HCT116 (cell line): ENCODE results near the gene HRG. TPM values are rescaled to one million over a fixed set of nuclear protein-coding genes. Genes with fewer than 3 reads are reported as not detected.

ENCODE experiments used
- ATAC-seq: fragments of 200-7000 bp; cut with Tn5 transposase; 2 replicates; pipeline ENCODE4 v1.9.1; 2020; ENCODE audit warnings: mild to moderate bottlenecking, moderate library complexity
- BruUV-seq: library from RNA; stranded (reverse); fragments of 400-500 nt; replicated peaks from 2 replicates; lab custom pipeline; 2021; lab: Mats Ljungman, UMichigan
- CTCF ChIA-PET: fragments of 300-600 bp; sonication (Branson Sonifier 250); formaldehyde crosslinking; loops from one replicate; lab custom pipeline; 2021; ENCODE audit warnings: antibody characterized with exemption; lab: Charles Lee
- POLR2A ChIA-PET: fragments of 300-600, 350-600 bp; sonication (Branson Sonifier 250); formaldehyde crosslinking; loops from one replicate; lab custom pipeline; 2021; ENCODE audit warnings: antibody characterized with exemption; lab: Charles Lee
- RAD21 ChIA-PET, 2 experiments: fragments of 300-600 bp; sonication (Branson Sonifier 250); formaldehyde crosslinking; loops; one replicate each; lab custom pipeline; 2023; ENCODE audit warnings: low total read pairs in 2 of 2; ENCODE audit not compliant: uncharacterized antibody in 2 of 2, unreplicated experiment in 2 of 2, low non-redundant PET in 1 of 2; lab: Charles Lee
- DNase-seq: peaks from one replicate; pipeline ENCODE4 v3.0.0-alpha.2; 2010; ENCODE audit warnings: low read depth, low spot score
- H2AFZ ChIP-seq: fragments of 200-600 bp; shearing (Covaris generic), sonication (generic); 2 replicates; pipeline ENCODE4 v1.6.1; 2017; ENCODE audit warnings: low read depth, mixed run types, mixed read lengths, antibody characterized with exemption, low read length; ENCODE audit not compliant: poor library complexity, severe bottlenecking
- H3K27ac ChIP-seq: 2 replicates; pipeline ENCODE4 v1.5.1; 2012; ENCODE audit warnings: low read depth, low read length
- H3K27me3 ChIP-seq: fragments of 200-600 bp; sonication (generic); 2 replicates; pipeline ENCODE4 v1.6.1; 2016; ENCODE audit warnings: mixed run types, low read length, mixed read lengths; ENCODE audit not compliant: insufficient read depth
- H3K36me3 ChIP-seq, 2 experiments: fragments of 200-500 bp in 1 of 2; fragments of 200-600 bp in 1 of 2; sonication (Bioruptor generic) in 1 of 2; sonication (generic) in 1 of 2; 2 replicates each; pipeline versions ENCODE4 v1.5.1 to v1.6.1; 2014 to 2016; ENCODE audit warnings: low read length in 2 of 2, inconsistent platforms in 1 of 2, mixed read lengths in 1 of 2, mixed run types in 1 of 2; ENCODE audit not compliant: insufficient read depth in 2 of 2, control insufficient read depth in 1 of 2
- H3K4me1 ChIP-seq, 2 experiments: fragments of 200-600 bp in 1 of 2; sonication (generic) in 1 of 2; 2 replicates each; pipeline versions ENCODE4 v1.5.1 to v1.6.1; 2012 to 2017; ENCODE audit warnings: low read length in 2 of 2, inconsistent platforms in 1 of 2, mild to moderate bottlenecking in 1 of 2, mixed read lengths in 1 of 2, mixed run types in 1 of 2, moderate library complexity in 1 of 2; ENCODE audit not compliant: insufficient read depth in 2 of 2, control insufficient read depth in 1 of 2
- H3K4me2 ChIP-seq: fragments of 200-600 bp; sonication (generic); 2 replicates; pipeline ENCODE4 v1.6.1; 2017; ENCODE audit warnings: mixed run types, low read length, mixed read lengths
- H3K4me3 ChIP-seq, 2 experiments: fragments of 200-600 bp in 1 of 2; sonication (generic) in 1 of 2; replicated peaks in 1 of 2; 2 replicates each; pipeline ENCODE4 v1.5.1; 2011 to 2016; ENCODE audit warnings: low read length in 2 of 2, control low read depth in 1 of 2, low read depth in 1 of 2, mild to moderate bottlenecking in 1 of 2, mixed read lengths in 1 of 2, mixed run types in 1 of 2
- H3K79me2 ChIP-seq: fragments of 200-600 bp; sonication (generic); 2 replicates; pipeline ENCODE4 v1.6.1; 2017; ENCODE audit warnings: mild to moderate bottlenecking, mixed run types, low read length, moderate library complexity, mixed read lengths; ENCODE audit not compliant: insufficient read depth
- H3K9ac ChIP-seq: fragments of 200-600 bp; sonication (generic); 2 replicates; pipeline ENCODE4 v1.6.1; 2016; ENCODE audit warnings: low read length, mixed read lengths
- H3K9me2 ChIP-seq: fragments of 200-600 bp; sonication (generic), shearing (Covaris generic); 2 replicates; pipeline ENCODE4 v1.6.1; 2017; ENCODE audit warnings: mixed run types, mild to moderate bottlenecking, moderate library complexity; ENCODE audit not compliant: insufficient read depth
- H3K9me3 ChIP-seq, 2 experiments: fragments of 200-500 bp in 1 of 2; fragments of 200-600 bp in 1 of 2; sonication (Bioruptor generic) in 1 of 2; sonication (generic) in 1 of 2; 2 replicates each; pipeline ENCODE4 v1.6.1; 2014 to 2017; ENCODE audit warnings: low read length in 2 of 2, mixed read lengths in 2 of 2, inconsistent platforms in 1 of 2, low read depth in 1 of 2, mild to moderate bottlenecking in 1 of 2, mixed run types in 1 of 2, moderate library complexity in 1 of 2; ENCODE audit not compliant: control insufficient read depth in 1 of 2, insufficient read depth in 1 of 2
- H4K20me1 ChIP-seq: fragments of 200-600 bp; sonication (generic), shearing (Covaris generic); 2 replicates; pipeline ENCODE4 v1.6.1; 2017; ENCODE audit warnings: mixed run types, mild to moderate bottlenecking, moderate library complexity; ENCODE audit not compliant: insufficient read depth
- CBX3 ChIP-seq: IDR thresholded peaks from 2 replicates; pipeline ENCODE4 v1.6.1; 2012; ENCODE audit warnings: low read depth
- EGR1 ChIP-seq: IDR thresholded peaks from 2 replicates; pipeline ENCODE4 v1.6.1; 2012; ENCODE audit warnings: low read depth
- EZH2phosphoT487 ChIP-seq: fragments of 200-600 bp; IDR thresholded peaks from 2 replicates; pipeline ENCODE4 v1.6.1; 2018; ENCODE audit warnings: antibody characterized with exemption, borderline replicate concordance
- RAD21 ChIP-seq: IDR thresholded peaks from 2 replicates; pipeline ENCODE4 v1.6.1; 2012; ENCODE audit warnings: low read depth, mild to moderate bottlenecking
- SIN3A ChIP-seq: IDR thresholded peaks from 2 replicates; pipeline ENCODE4 v1.6.1; 2012; ENCODE audit warnings: low read depth
- SP1 ChIP-seq: IDR thresholded peaks from 2 replicates; pipeline ENCODE4 v1.6.1; 2012; ENCODE audit warnings: low read depth
- SRF ChIP-seq: IDR thresholded peaks from 2 replicates; pipeline ENCODE4 v1.6.1; 2012; ENCODE audit warnings: low read depth
- YY1 ChIP-seq: IDR thresholded peaks from 2 replicates; pipeline ENCODE4 v1.6.1; 2011; ENCODE audit warnings: low read length, low read depth, moderate library complexity, mild to moderate bottlenecking; ENCODE audit not compliant: insufficient replicate concordance; ENCODE audit errors: extremely low read depth
- ZFX ChIP-seq: fragments of 450-650 bp; IDR thresholded peaks from 2 replicates; pipeline ENCODE4 v1.6.1; 2017
- ZNF274 ChIP-seq: fragments of 200-500 bp; sonication (Bioruptor generic); IDR thresholded peaks from 2 replicates; pipeline ENCODE4 v1.6.1; 2014; ENCODE audit warnings: mild to moderate bottlenecking, low read depth, low read length, inconsistent platforms
- intact Hi-C: fragments of 100-400 bp; cut with micrococcal nuclease; formaldehyde crosslinking; loops from 2 replicates; pipeline ENCODE4 v1.10.0; 2022
- total RNA-seq: library from RNA; stranded (reverse); gene quantifications from one replicate; pipeline ENCODE4 v1.2.1, GENCODE V29; 2021; ENCODE audit not compliant: unreplicated experiment
- TF ChIP-seq, protein P1 (sequence below), 3 experiments: fragments of 200-600 bp in 1 of 3; sonication (generic) in 1 of 3; IDR thresholded peaks in 2 of 3; conservative IDR thresholded peaks in 1 of 3; 2 replicates each; pipeline ENCODE4 v1.5.1; 2012 to 2017; ENCODE audit warnings: low read depth in 2 of 3, low read length in 2 of 3, antibody characterized with exemption in 1 of 3, borderline replicate concordance in 1 of 3, control low read depth in 1 of 3, mild to moderate bottlenecking in 1 of 3, mixed read lengths in 1 of 3, mixed run types in 1 of 3, moderate library complexity in 1 of 3; ENCODE audit not compliant: insufficient read depth in 1 of 3
- TF ChIP-seq, protein P2 (sequence below): IDR thresholded peaks from 2 replicates; pipeline ENCODE4 v1.6.1; 2011; ENCODE audit warnings: mild to moderate bottlenecking, low read length, moderate library complexity; ENCODE audit not compliant: insufficient replicate concordance; ENCODE audit errors: extremely low read depth
- TF ChIP-seq, protein P3 (sequence below): IDR thresholded peaks from 2 replicates; pipeline ENCODE4 v1.6.1; 2012
- TF ChIP-seq, protein P4 (sequence below): IDR thresholded peaks from 2 replicates; pipeline ENCODE4 v1.6.1; 2012

Gene HRG
- total RNA-seq, 1 experiment from 2014 or later = 0.42 TPM

DNA sequence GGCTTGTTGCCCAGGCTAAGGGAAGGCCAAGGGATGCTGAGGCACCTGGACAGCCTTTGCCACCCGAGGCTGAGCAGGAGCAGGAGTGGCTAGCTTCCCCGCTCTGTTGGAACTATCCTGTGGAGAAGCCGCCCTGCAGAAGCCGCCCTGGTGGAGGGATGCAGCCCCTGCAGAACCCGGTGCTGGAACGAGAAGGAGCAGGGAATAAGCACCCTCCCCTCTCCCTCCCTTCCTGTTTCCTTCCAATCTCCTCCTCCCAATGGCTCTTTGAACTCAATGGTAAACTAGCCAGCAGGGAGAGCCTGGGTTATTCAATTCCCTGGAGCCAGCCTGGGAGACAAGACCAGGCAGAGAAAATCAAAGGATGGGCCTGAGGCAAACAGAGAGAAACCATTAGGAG lies 11.8 kb upstream of the HRG start:
- no peaks in the 10 kb centered on the region for H3K27me3 ChIP-seq
- CTCF ChIA-PET = interaction anchor here (1.2 kb wide), 1 partner anchor 37 kb away, joined by 7 read pairs; no protein-coding TSS in a partner anchor
- H3K4me3 ChIP-seq = no peak overlapping the region
- RAD21 ChIA-PET = no interaction called here
- no peaks in the 10 kb centered on the region for H4K20me1 ChIP-seq
- TF ChIP-seq, protein P1, sequence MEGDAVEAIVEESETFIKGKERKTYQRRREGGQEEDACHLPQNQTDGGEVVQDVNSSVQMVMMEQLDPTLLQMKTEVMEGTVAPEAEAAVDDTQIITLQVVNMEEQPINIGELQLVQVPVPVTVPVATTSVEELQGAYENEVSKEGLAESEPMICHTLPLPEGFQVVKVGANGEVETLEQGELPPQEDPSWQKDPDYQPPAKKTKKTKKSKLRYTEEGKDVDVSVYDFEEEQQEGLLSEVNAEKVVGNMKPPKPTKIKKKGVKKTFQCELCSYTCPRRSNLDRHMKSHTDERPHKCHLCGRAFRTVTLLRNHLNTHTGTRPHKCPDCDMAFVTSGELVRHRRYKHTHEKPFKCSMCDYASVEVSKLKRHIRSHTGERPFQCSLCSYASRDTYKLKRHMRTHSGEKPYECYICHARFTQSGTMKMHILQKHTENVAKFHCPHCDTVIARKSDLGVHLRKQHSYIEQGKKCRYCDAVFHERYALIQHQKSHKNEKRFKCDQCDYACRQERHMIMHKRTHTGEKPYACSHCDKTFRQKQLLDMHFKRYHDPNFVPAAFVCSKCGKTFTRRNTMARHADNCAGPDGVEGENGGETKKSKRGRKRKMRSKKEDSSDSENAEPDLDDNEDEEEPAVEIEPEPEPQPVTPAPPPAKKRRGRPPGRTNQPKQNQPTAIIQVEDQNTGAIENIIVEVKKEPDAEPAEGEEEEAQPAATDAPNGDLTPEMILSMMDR (IDR thresholded peaks at IDR 0.05 in 2 of 3, conservative IDR thresholded peaks at IDR 0.05 in 1 of 3; ENCODE audit: borderline replicate concordance in 1 of 3, insufficient read depth in 1 of 3, low read depth in 2 of 3, low read length in 2 of 3) = peak in 2 of 3 experiments; percentile 45 to 49; a peak in 4 of 6 replicates
- TF ChIP-seq YY1 = no peak
- H3K36me3 ChIP-seq = no peaks in the 10 kb centered on the region
- BruUV-seq = no TSS peak
- POLR2A ChIA-PET = no interaction called here
- H3K9me3 ChIP-seq = no peaks in the 10 kb centered on the region
- peaks cover 0 to 7% of the 10 kb centered on the region in 2 experiments; a peak in 2 of 4 replicates for H3K4me1 ChIP-seq
- peak overlapping the region; percentile 16 for H2AFZ ChIP-seq
- ATAC-seq (peak; percentile 100), DNase-seq (peak; percentile 13)
- no peaks in the 10 kb centered on the region for H3K79me2 ChIP-seq
- 0 out of 2 replicates have a peak overlapping the region, but pooled peaks have one; percentile 23 for H3K4me2 ChIP-seq
- H3K9me2 ChIP-seq = no peaks in the 10 kb centered on the region
- intact Hi-C loops = no loop called here
- no peak overlapping the region for H3K27ac ChIP-seq
- no peak overlapping the region for H3K9ac ChIP-seq

DNA sequence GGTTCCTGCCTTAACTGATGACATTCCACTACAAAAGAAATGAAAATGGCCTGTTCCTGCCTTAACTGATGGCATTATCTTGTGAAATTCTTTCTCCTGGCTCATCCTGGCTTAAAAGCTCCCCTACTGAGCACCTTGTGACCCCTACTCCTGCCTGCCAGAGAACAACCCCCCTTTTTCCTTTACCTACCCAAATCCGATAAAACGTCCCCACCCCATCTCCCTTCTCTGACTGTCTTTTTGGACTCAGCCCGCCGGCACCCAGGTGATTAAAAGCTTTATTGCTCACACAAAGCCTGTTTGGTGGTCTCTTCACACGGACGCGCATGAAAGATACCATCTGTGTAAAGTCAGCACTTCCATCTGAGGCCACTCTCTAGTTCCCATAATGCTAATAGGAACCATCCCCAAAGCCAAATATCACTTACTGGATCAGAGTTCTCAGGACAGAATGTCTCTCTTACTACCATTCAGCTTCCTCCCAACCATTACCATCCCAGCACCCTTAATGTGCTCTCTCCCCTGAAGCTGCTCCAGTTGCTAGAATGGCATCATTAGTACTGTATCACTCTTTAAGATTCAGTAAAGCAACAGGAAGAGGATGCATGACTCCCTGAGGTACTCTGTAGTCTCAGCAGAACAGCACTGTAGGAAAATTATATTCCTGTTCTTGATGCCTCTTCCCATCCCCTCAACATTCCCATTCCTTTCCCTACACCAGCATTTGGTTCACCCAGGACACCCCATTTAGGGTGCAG lies 2.3 kb upstream of the HRG start:
- Histone ChIP-seq H3K79me2 (no peaks in the 10 kb centered on the region), H3K27me3 (no peaks in the 10 kb centered on the region), H3K9me3 (no peaks in the 10 kb centered on the region), H3K36me3 (no peaks in the 10 kb centered on the region), H3K4me1 (peaks cover 0 to 4% of the 10 kb centered on the region in 2 experiments; a peak in 1 of 4 replicates), H3K4me3 (no peak overlapping the region), H3K4me2 (no peak overlapping the region), H4K20me1 (no peaks in the 10 kb centered on the region), H3K9me2 (no peaks in the 10 kb centered on the region), H2AFZ (no peak overlapping the region), H3K9ac (no peak overlapping the region), H3K27ac (no peak overlapping the region)
- ChIA-PET CTCF (no interaction called here), RAD21 (no interaction called here), POLR2A (no interaction called here)
- intact Hi-C loops = no loop called here
- DNase-seq (no peak), ATAC-seq (no peak)
- TF ChIP-seq RAD21 (no peak), SRF (no peak), SP1 (no peak), EZH2phosphoT487 (no peak), SIN3A (no peak), EGR1 (no peak), ZFX (no peak), ZNF274 (no peak), CBX3 (no peak)
- TF ChIP-seq, protein P2, sequence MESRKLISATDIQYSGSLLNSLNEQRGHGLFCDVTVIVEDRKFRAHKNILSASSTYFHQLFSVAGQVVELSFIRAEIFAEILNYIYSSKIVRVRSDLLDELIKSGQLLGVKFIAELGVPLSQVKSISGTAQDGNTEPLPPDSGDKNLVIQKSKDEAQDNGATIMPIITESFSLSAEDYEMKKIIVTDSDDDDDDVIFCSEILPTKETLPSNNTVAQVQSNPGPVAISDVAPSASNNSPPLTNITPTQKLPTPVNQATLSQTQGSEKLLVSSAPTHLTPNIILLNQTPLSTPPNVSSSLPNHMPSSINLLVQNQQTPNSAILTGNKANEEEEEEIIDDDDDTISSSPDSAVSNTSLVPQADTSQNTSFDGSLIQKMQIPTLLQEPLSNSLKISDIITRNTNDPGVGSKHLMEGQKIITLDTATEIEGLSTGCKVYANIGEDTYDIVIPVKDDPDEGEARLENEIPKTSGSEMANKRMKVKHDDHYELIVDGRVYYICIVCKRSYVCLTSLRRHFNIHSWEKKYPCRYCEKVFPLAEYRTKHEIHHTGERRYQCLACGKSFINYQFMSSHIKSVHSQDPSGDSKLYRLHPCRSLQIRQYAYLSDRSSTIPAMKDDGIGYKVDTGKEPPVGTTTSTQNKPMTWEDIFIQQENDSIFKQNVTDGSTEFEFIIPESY = no peak
- TF ChIP-seq, protein P3, sequence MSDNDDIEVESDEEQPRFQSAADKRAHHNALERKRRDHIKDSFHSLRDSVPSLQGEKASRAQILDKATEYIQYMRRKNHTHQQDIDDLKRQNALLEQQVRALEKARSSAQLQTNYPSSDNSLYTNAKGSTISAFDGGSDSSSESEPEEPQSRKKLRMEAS = no peak
- TF ChIP-seq, protein P4, sequence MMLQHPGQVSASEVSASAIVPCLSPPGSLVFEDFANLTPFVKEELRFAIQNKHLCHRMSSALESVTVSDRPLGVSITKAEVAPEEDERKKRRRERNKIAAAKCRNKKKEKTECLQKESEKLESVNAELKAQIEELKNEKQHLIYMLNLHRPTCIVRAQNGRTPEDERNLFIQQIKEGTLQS = no peak
- no TSS peak for BruUV-seq
